Epithelial cell of esophagus (primary cell): ENCODE results near the gene WDFY4.

ENCODE experiments used
- DNase-seq: peaks from one replicate; pipeline ENCODE4 v3.0.0; 2010; ENCODE audit warnings: low read depth
- H3K4me3 ChIP-seq: 2 replicates; pipeline ENCODE4 v1.5.1; 2011; ENCODE audit warnings: mild to moderate bottlenecking, low read length, control low read depth
- TF ChIP-seq, protein P1 (sequence below): IDR thresholded peaks from 2 replicates; pipeline ENCODE4 v1.5.1; 2011; ENCODE audit warnings: low read depth, mild to moderate bottlenecking, low read length, control low read depth, inconsistent platforms; ENCODE audit not compliant: insufficient read depth; ENCODE audit errors: missing control alignments

Gene WDFY4

GRCh38 chr10:48740015-48740707 is 55.5 kb downstream of the WDFY4 start:
- TF ChIP-seq, protein P1, sequence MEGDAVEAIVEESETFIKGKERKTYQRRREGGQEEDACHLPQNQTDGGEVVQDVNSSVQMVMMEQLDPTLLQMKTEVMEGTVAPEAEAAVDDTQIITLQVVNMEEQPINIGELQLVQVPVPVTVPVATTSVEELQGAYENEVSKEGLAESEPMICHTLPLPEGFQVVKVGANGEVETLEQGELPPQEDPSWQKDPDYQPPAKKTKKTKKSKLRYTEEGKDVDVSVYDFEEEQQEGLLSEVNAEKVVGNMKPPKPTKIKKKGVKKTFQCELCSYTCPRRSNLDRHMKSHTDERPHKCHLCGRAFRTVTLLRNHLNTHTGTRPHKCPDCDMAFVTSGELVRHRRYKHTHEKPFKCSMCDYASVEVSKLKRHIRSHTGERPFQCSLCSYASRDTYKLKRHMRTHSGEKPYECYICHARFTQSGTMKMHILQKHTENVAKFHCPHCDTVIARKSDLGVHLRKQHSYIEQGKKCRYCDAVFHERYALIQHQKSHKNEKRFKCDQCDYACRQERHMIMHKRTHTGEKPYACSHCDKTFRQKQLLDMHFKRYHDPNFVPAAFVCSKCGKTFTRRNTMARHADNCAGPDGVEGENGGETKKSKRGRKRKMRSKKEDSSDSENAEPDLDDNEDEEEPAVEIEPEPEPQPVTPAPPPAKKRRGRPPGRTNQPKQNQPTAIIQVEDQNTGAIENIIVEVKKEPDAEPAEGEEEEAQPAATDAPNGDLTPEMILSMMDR = no peak
- DNase-seq = no peak
- H3K4me3 ChIP-seq = no peak overlapping the region

DNA sequence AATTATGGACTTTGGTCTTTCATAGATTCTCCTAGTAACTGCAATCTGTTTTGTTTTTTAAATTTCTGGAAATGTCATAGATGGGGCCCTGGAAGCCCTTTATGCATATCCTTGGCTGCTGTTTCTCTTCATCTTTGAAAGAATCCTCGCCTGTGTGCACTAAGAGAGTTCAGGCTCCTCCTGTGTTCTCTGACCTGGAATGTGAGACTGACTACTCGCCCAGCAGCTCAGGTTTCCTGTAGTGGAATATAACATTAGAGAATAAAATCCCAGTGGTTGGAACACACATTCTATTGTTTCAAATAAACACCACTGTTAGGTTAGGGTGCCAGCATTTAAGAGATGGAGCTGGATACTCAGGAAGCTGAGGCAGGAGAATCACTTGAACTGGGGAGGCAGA is 56.3 kb downstream of the WDFY4 start:
- no peak for DNase-seq
- H3K4me3 ChIP-seq = no peak overlapping the region
- TF ChIP-seq, protein P1 = no peak

- TF ChIP-seq, protein P1 = no peak
- H3K4me3 ChIP-seq = no peak overlapping the region
- no peak for DNase-seq
Measured at GRCh38 chr10:48742891-48743860, 58.5 kb downstream of the WDFY4 start.

DNA sequence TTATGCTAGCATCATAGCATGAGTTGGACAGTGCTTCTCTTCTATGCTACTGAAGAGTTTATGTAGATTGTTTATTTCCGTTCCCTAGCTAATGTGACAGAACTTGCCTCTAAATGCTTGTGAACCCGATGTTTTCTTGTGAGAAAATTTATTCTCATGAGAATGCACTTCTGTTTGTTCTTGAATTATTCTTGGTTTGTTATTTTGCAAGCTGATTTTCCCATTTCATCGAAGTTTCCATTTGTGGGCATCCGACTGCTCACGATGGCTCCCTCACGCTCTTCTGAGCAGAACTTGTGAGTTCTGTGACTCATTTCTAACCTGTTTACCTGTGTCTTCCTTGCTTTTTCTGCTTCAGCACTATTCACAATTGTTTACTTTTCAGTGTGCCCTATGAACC is 59.9 kb downstream of the WDFY4 start:
- H3K4me3 ChIP-seq = no peak overlapping the region
- TF ChIP-seq, protein P1 = no peak
- no peak for DNase-seq

GRCh38 chr10:48745662-48746245 is 61.1 kb downstream of the WDFY4 start:
- no peak overlapping the region for H3K4me3 ChIP-seq
- TF ChIP-seq, protein P1 = peak; percentile 48
- DNase-seq = peak; percentile 27

- TF ChIP-seq, protein P1 = no peak
- no peak overlapping the region for H3K4me3 ChIP-seq
- DNase-seq = no peak
Measured at GRCh38 chr10:48748573-48748972, 63.9 kb downstream of the WDFY4 start.
